GM21360 (cell line): ENCODE measurements around the gene ZFYVE26.
"Not testable (repeated sequence)": the region's sequence is repeated elsewhere in the genome, so short reads cannot be mapped to it uniquely, and the experiment has no call there.

Source experiments
- ATAC-seq: cut with Tn5 transposase; IDR thresholded peaks from one replicate; pipeline ENCODE4 v1.9.1; 2021; ENCODE audit warnings: mild to moderate bottlenecking, moderate library complexity; ENCODE audit not compliant: unreplicated experiment

ZFYVE26 gene

DNA sequence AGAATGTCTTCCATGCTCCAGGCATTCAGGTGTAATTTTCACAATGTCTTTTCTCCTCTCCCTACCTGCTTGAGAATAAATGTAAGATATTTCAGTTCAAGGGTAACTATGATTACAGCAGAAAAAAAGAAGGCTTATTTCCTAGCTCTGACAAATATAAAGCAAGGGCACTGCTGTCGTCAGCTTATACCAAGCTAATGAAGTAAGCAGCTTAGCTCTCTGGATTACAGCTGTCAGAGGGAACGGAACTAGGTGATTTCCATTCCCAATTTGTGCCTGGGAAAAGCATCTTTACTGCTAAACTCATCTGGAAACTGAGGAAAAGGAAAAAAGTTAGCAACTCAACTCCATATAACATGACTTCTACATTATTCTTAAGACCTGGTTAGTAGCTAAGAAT lies 56.5 kb downstream of the ZFYVE26 start:
- no peak for ATAC-seq

DNA sequence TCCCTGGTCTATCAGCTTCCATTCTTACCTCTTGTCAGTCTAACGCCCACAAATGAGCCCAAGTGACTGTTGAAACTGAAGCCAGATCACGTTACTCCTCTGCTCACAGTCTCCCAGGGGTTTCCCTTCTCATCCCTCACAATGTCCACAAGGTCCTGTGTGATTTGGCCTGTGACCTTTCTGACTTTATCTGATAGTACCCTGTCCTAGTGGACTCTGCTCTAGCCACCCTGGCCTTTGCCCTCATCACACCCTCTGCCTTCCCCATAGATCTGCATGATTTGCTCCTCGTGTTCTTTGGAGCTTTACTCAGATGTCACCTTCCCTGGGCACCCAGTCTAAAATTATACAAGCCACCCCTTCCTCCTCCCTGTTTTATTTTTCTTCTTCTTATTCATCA lies 59.2 kb downstream of the ZFYVE26 start:
- ATAC-seq: no peak

DNA sequence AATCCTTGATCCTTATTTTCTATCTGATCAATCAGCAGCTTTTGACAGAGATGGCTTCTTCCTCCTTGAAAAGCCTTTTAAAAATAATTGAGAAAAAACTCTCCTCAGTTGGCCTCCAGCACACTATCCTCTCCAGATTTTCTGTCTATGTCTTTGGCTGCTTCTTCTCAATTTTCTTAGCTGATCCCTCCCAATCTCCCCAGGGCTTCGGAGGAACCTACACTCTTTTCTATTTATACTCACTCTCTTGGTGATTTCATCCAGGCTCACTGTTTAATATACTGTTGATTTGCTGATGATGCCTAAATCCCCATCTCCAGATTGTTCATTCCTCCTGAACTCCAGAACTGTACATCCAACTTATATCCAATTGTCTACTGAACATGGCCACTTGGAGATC lies 59.9 kb downstream of the ZFYVE26 start:
- no peak for ATAC-seq

DNA sequence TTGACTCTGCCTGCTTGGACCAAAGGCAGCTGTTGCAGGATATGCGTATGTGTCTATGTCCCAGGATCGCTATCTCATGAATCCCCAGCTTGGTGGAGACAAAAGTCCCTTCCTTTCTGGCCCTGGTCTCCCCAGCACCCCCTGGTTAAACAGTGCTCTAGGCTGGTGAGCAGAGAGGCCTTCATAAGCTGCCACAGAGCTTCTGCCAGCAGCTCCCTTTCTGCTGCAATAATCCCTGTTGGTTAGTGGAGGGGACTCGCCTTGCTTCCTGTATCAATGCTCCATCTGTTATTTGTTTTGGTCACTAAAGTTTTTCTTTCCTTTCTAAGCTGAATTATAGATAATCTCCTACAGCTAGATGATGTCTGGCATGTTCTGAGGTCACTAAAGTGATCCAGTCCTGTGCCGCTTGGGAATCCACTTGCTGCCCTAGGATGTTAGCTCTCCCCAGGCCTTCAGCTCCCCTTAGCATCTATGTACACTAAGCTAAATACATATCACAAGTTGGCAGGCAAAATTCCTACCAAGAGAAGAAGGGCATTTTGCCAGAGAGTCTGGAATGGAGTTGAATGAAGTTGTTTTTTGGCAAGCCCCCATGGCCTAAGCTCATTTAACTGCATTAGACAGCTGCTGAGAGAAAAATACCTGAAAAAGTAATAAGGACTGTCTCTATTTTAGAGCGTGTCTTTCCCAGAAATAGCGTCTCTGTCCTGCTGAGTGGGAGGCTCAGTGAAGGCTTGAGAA lies 66.9 kb downstream of the ZFYVE26 start:
- ATAC-seq: no peak

DNA sequence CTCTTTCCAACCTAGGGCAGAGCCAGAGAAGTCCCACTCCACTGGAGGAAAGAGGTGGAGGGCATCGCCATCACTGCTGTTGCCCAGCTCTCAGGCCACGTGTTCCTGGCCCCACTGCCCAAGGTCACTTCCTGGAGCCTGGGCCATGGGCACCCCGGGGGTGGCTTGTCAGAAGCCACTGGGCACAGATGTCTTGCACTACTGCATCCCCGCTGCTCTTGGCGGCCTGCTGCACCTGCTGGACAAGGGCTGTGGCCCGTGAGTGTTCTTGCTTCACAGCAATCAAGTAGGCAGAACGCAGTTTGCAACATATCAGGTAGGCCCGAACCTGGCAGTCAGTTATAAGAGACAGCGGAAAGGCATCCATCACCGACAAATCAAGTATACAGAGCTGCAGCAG lies 68.1 kb downstream of the ZFYVE26 start:
- ATAC-seq: no peak

DNA sequence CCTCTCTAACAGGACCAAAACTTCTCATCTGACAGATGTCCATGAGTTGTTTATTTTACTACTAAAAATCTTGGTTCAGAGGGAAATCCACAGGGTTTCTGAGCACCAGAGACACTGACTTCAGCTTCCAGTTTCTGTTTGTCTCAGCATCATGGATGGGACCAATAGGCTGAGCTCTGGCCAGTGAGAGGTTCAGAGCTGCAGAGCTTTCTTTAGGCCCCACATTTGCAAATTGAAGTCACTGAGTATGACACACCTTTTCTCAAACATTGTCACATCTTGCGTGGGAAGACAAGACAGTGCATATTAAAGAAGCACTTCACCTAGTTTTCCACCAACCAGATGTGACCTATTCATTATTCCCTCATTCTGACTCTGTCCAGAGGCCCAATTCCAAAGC lies 69.5 kb downstream of the ZFYVE26 start:
- no peak for ATAC-seq

DNA sequence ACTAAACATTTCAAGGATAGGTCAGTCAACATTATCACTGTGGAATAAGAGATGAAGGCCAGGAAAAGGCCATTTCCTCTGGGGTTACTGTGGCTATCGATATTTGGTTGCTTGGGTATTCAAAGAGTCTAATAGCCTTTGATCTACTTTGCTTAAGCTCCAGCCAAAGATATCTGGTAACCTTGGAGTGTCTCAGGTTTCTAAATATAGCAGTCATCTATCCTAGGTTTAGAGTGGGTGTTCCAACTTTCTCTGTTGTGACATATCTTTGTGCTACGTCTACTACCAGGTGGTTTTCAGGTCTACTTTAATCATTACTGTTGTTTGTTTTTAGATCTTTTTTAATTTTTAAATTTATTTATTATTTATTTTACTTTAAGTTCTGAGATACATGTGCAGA lies 72.3 kb downstream of the ZFYVE26 start:
- ATAC-seq: no peak

DNA sequence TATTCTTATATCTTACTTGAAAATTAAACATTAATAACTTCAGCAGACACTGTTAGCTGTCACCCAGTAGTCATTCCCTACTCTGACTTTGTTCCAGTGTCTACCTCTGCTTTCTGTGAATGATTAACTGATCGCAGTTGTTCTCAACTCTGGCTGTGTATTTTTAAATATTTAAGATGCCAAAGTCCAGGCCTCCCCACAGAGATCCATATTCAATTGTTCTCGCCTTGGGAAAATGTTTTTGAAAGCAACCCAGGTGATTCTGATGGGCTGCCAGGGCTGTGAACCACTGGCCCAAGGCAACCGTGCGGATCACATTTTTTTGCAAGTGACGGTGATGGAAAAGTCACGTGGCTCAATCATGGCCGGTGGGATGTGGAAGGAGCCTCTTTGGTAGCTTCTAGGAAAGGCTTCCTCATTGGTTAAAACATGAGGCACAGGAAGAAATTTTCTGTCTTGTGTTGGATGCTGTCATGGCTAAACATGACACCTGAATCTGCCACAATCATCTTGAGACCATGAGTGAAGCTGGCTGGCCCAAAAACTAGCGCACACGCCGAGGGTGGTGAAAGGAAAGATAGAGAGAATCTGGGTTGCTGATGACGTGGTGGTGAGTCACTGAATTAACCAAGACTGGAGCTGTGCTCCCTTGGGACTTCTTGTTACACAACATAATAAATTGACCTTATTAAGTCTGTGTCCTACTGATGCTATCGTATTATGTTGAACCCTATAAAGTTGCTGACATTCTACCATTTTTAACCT lies 77.5 kb downstream of the ZFYVE26 start:
- no peak for ATAC-seq

DNA sequence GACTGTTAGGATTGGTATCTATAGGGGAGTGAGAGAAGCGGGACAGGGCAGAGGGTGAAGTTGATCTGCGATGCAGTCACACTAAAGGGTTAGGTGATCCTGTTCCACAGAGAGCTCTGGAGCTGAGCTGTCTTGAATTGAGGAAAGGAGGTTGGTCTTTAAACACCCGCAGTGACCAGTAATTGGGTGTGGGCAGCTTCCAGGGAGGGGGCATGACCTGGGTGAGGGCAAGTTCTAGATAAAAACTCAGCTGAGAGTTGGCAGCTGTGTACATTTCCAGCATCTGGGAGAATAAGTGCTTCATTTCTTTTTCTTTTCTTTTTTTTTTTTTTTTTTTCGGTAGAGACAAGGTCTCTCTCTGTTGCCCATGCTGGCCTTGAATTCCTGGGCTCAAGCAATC lies 79.6 kb downstream of the ZFYVE26 start:
- ATAC-seq: no peak

DNA sequence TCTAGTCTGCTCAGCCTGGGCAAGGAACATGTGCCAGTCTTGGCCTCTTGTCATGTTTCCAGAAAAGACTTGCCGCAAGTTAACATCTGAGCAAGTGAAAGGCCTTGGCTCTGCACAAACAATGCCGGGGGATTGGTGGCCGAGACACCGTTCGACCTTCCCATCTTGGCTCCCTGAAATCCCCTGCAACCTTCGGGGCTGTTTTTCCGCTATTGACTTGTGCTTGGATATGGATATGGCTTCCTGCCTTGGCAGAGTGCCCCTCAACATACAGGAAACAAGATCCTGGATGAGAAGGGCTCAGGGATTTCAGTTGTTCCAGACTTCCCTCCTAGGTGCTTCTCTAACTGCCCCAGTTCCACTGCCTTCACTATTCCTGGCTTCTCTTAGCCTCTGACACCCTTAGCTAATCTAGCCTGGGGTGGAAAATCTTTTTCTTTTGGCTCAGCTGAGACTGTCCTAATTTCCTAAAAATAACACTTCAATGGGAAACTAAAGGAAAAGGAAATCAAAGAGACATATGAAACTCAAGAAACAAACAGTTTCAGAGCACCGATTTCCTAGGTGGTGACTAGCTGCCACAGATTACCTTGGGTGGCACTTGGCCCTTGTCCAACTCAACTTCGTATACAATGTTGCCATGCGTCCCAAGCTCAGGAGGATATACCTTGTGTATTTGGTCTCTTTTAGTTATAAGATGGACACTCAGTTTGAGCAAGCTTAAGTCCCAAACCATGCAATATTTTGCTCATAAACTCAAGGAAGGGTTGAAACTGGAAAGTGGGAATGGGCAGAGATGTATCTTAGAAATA lies 80.8 kb downstream of the ZFYVE26 start:
- ATAC-seq: no peak

DNA sequence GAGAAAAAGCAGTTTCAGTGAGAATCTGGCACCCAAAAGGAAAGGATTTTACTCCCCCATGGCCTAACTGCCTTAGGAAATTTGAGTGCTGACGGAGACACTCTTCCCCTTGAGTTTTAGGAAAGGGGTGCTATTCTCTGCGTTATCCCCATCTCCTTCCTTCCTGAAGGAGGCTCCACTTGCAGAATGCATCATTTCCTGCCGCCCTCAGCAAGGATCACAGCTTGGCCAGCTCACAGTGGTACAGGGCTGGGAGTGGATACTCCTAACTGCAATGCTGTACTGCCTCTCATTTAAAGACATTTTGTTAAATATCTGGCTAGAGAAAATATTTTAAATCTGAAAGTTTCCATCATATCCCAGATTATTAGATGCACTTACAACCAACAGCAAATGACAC lies 81.7 kb downstream of the ZFYVE26 start:
- ATAC-seq: no peak

DNA sequence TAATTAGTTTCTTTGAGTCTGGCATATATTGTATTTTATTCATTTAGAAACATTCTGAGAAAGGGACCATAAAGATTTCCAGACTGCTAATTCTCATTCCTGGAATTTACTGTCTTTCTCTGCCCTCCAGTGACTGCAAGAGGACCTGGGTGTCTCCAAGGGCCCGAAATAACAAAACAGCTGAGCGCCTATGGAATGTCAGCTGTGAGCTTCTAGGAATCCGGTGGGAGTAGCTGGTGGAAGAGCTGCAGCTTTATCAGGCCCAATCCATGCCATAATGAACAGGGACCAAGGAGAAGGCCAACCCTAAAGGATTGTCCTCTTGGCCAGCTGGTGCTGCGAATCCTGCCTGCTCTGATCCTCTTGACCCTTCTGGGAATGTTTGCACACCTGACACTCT lies 82.8 kb downstream of the ZFYVE26 start:
- ATAC-seq: no peak

DNA sequence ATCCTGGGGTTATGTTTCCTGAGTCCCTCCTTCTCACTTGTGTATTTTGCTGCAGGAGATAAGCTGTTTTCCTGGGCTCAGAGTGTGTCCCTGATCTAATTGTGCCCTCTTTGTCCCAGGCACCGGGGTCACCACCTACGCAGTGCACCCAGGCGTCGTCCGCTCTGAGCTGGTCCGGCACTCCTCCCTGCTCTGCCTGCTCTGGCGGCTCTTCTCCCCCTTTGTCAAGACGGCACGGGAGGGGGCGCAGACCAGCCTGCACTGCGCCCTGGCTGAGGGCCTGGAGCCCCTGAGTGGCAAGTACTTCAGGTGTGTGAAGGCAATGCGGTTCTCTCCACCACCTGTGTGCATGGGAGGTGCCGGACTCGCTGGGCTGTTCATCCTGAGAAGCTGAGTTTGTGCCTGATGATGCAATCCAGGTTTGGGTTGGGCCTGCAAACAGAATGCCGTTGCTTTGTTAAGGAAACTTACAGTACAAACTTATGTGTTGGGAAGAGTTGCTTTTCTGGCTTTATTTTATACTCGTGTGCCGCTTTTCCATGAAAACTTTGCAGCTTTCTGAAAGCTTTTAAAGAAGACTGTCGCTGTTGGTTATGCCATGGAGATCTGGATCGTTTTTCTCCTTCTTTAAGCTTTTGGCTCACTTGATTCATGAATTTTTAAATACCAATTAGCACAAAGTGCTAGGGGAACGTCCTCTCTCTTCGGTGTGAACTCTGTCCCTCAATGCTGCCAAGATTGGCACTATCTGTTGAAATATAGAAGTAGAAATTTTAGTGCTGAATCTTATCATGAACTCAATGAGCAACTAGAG lies 87.1 kb downstream of the ZFYVE26 start:
- no peak for ATAC-seq

DNA sequence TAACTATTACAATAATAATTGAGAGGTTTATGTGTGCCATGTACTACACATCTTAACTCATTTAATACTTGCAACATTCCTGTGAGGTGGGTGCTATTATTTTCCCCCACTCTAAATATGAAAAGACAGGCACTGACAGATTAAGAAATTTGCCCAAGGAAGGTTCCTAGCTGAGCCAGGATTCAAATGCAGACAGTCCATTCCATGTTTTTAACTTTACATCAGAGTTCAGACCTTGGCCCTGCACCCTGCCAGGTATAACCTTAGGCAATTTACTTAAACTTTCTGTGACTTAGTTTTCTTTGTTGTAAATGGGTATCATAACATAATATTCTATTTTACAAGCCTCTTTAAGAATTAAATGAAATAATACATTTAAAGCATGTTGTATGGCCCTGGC lies 88.1 kb downstream of the ZFYVE26 start:
- ATAC-seq: no peak

DNA sequence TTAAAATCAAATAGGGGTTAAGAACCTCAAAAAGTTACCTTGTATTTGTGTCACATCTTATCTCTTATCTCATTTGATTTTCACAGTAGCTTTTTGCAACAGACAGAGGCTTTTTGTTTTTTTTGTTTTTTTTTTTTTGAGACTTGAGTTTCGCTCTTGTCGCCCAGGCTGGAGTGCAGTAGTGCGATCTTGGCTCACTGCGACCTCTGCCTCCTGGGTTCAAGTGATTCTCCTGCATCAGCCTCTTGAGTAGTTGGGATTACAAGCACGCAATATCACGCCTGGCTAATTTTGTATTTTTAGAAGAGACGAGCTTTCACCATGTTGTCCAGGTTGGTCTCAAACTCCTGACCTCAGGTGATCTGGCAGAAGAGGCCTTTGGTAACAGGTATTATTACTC lies 89.0 kb downstream of the ZFYVE26 start:
- ATAC-seq: no peak

DNA sequence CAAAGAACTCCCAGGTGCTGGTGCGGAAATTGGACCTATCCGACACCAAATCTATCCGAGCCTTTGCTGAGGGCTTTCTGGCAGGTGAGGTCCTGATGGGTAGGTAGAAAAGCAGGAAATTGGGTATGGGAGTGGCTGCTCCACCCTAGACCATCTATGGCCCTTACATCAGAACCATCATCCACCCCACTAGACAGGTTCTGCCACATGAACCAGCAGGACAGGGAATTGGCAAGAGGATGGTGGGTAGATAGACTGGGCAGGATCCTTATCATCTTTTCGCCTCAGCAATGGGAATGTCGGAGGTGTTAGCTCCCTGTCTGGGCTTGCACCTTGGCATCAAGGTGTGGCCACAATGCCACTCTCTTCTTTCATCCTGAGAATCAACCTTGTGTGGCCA lies 91.2 kb downstream of the ZFYVE26 start:
- ATAC-seq: no peak

DNA sequence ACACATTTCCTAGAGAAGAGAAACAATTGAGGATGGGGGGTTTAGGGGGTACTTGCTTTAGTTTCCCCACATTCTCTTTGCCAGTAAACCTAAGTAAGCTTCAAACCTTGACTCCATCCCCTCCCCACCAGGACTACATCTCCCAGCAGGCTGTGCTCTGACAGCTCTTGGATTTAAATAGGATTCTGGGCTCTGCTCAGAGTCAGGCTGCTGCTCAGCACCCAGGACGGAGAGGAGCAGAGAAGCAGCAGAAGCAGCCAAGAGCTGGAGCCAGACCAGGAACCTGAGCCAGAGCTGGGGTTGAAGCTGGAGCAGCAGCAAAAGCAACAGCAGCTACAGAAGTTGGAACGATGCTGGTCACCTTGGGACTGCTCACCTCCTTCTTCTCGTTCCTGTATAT lies 94.1 kb downstream of the ZFYVE26 start:
- ATAC-seq: no peak

DNA sequence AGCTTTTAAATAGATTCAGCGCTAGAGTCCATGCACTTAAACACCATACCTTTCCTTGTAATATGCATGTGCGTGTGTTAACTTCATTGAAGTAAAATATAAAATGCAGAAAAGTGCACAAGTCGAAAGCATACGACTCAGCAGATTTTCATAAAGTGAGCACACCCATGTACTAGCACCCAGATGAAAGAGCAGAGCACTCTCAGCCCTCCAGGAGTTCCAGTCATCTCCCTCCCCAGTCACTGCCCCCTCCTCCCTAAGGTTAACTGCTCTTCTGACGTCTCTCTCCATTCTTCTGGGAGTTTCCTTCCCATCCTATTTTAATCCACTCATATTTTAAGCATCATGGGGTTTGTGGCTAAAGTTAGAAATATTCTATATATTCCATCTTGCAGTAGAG lies 94.5 kb downstream of the ZFYVE26 start:
- no peak for ATAC-seq

DNA sequence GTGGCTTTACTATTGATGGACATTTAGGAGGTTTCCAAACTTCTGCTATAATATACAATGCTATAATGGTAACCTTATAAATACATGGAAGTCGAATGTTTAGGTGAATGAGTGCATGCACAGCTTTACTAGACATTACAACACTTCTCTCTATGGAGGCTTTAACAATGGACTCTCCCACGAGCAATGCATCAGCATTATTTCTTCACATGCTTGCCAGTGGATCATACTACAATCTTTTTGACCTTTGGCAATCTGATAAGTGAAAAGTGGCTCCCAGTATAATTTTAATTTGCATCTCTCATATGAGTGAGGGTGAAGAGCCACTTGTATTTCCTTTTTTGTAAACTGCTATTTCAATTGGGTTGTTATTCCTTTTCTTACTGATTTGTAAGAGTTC lies 96.5 kb downstream of the ZFYVE26 start:
- no peak for ATAC-seq

DNA sequence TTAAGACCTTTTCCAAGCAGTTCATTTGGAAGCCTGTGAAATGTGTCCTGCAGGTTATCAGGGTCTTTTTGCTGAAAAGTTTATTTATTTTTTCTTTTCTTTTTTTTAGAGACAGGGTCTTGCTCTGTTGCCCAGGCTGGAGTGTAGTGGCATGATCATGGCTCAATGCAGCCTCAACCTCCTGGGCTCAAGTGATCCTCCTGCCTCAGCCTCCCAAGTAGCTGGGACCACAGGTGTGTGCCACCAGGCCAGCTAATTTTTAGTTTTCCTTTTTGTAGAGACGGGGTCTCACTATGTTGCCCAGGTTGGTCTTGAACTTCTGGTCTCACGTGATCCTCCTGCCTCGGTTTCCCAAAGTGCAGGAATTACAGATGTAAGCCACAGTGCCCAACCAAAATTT lies 97.0 kb downstream of the ZFYVE26 start:
- not testable (repeated sequence) for ATAC-seq

DNA sequence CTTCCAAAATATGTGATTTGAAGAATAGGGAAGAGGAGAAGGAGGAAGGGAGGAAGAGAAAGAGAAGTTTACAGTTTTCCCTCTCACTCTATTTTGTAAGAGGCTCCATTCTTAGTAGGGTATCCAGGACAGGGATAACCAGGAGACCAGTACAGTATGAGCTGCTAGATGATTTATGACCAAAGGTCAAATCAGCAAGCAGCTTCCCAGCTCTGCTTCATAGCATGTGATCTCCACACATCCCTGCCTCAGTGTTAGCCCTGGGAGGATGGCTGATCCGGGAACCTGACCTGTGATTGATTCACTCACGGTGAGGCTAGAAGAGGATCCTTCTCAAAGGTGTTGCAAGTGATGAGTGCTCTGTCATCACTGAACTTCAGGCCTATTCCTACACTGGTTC lies 98.1 kb downstream of the ZFYVE26 start:
- ATAC-seq: no peak
